ENCODE measurements around the gene SLC26A1.

SLC26A1 gene

DNA sequence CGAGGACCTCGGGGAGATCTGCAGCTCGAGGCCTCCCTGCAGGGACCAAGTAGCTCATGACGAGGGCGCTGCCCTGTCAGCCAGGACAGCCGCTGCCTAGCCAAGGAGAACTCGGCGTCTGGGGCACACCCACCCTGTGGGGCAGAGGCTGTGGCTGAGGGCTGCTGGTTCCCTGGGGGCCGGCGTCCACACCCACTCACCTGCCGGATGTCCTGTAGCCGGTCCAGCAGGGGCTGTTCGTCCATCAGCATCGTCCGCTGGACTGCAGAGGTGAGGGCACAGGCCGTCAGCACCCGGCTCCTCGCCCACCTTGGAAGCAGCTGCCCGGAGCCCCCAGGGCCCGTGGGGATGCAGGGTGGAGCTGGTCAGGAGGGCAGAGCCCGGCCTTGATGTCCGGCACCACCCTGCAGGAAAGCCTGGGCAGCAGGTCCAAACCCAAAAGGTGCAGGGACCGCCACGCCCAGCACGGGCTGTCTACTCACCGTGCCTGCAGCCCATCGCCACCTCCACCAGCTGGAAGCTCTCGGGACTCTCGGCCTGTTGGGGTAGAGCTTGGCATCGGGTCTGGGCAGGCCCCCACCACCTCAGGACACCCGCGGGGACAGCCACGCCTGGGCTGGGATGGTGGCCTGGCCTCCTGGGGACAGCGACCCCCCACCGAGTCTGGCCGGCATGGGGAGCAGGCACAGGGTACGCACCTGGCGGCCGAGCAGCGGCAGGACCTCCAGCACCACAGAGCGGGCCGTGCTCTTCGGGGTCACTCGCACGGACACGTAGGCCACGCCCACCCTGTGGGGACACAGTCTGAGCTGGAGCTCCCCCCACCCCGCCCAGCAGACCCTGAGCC, 26.7 kb downstream of the SLC26A1 start:
- in situ Hi-C loops (cut with MboI; ENCODE audit: low sequenced_read_pairs): no loop called here

DNA sequence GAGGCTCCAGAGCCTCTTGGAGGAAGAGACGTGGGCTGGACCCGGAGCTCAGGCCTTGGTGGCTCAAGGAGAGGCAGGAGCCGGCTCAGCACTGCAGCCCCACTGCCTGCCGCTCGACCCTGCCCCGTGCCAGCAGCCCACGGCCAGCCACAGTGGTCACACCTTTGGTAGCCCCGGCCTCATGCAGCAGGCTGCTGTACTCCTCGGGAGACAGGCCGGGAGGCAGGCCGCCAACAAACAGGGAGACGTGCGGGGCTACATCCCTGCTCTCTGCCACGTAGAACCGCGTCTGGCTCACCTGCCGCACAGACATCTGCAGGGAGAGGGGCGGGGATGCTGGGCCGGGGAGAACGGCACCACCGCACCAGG, 27.5 kb downstream of the SLC26A1 start:
- in situ Hi-C loops (cut with MboI; ENCODE audit: low sequenced_read_pairs): no loop called here

DNA sequence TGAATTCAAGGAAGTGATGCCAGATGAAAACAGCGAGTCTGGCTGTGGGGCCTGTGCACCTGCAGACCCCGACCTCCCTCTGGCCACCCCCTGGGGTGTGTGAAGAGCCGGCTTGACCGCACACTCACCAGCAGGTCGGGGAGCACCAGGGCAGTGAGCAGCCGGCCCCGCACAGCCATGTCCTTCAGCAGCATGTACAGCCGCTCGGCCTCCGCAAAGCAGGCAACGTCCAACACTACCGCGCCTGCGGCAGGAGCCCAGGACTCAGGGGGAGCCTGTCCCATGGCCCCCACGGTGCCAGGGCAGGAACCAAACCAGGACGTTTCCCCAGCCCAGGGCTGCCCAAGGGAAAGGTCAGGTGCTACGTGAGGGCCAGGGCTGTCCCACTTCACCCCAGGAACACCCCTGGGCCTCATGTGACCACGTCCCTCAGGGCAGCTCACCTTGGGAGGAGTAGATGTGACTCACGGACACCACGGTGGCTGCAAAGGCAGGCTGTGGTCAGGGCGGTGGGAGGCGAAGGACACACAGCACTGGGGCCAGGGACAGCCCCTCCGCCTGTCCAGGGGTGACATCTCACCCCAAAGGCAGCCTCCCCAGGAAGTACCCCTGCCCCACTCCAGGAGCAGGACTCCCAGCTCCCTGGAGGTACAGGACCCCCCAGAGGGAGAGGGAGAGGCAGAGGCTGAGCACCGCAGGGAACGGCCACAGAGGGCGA, 28.0 kb downstream of the SLC26A1 start:
- in situ Hi-C loops (cut with MboI; ENCODE audit: low sequenced_read_pairs): no loop called here

DNA sequence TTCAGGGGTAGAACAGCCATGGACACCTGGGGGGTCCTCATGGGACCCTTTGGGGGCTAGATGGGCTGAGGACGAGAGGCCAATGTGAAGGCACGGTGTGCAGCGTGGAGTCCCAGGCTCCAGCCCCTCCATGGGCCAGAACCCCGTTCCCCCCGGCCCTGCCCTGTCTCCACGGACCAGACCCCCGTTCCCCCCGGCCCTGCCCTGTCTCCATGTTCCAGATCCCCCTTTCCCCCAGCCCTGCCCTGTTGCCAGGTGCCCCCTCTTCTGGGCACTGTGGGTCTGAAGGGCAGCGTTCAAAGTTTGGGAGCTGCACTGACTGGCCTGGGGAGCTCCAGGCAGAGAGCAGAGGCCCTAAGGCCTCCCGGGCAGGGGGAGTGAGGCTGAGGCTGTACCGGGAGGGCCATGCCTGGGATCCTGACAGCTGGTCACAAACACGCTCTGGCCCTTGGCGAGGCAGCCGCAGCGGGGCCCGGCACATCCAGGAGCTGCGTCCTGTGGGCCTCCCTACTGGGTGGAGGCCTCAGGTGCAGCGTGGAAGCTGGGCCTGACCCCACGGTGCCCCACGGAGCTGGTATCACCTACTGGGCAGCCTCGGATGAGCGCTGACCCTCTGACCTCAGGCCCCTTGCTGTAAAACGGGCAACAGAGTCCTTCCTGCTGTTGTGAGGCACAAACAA, 28.7 kb downstream of the SLC26A1 start:
- in situ Hi-C loops (cut with MboI; ENCODE audit: low sequenced_read_pairs): no loop called here

DNA sequence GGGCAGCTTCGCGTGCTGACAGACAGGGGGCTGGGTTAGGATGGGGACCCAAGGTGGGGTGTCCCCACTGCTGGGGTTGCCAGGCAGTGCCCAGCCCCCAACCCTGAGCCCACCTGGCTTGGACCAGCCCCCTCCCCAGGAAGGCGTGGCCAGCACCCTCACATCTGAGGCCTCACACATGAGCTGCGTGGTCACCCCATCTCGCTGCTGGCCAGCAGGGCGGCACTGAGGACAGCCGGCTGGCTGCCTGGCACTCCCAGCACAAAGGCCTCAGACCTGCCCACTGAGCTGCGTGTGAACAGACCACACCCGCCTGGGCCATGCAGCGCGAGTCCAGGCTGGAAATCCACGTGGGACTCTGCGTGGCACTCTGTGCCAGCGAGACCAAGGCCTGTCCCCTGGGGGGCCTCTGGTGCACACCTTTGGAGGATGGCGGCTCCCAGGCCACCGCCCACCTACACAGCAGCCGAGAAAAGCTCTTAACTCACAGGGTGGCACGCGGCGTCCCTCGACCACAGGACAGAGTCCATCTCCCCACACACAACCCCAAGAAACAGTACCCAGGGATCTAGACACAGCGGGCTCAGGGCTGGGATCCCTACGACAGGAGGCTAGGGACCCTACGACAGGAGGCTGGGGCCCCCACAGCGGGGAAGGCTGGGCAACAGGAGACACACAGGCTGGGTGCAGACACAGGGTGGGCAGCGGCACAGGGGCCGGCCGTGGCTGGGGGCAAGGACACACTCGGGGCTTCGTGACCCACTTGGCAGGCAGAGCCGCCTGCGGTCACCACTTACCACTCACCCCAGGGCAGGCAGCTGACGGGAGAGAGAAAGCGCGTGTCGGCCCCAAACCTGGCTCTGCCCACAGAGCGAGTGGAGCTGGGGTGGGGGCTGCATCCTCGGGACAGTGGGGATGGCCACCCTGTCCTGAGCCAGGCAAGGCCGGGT, 29.7 kb downstream of the SLC26A1 start:
- in situ Hi-C loops (cut with MboI; ENCODE audit: low sequenced_read_pairs): no loop called here

DNA sequence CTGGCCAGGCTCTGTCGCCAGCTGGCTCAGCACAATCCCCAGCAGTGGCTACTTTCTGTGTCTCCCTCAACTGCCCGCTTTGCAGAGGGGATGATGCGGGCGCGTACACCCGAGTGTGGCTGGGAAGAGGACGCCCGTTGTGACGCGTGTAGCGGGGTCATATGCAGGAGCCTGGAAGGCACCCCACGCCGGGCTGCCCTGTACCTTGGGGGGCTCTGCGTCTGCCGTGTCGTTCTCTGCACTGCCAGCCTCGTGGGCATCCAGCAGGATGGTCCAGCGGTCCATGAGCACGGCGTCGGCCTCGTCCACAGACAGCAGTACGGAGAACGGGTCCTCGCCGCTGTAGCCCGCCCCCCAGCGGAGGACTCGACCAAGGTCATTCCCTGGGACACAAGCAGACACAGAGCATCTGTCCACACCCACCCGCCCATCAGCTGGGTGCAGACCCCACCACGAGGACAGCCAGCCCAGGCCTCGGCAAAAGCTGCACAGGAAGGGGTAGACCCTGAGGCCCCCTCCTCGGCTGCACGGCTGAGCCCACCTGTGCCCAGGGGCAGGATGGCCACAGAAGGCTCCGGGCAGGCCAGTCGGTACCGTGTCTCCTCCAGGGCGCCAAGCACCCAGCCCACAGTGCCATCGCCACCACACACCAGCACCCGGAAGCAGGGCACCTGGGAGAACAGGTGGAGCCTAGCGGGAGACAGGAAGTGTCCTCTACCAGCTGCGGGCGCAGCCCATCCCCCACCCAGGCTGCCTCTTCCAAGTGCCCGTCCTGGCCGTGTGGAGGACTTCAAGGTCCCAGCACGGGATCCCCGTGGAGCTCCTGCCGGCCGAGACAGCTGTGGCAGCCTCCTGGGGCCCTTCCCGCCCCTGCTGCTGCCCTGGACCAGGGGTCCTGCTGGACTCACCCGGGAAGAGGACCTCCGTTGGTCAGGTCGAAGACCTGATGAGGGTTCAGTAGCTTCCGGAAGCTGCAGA, 30.7 kb downstream of the SLC26A1 start:
- in situ Hi-C loops (cut with MboI; ENCODE audit: low sequenced_read_pairs): no loop called here

DNA sequence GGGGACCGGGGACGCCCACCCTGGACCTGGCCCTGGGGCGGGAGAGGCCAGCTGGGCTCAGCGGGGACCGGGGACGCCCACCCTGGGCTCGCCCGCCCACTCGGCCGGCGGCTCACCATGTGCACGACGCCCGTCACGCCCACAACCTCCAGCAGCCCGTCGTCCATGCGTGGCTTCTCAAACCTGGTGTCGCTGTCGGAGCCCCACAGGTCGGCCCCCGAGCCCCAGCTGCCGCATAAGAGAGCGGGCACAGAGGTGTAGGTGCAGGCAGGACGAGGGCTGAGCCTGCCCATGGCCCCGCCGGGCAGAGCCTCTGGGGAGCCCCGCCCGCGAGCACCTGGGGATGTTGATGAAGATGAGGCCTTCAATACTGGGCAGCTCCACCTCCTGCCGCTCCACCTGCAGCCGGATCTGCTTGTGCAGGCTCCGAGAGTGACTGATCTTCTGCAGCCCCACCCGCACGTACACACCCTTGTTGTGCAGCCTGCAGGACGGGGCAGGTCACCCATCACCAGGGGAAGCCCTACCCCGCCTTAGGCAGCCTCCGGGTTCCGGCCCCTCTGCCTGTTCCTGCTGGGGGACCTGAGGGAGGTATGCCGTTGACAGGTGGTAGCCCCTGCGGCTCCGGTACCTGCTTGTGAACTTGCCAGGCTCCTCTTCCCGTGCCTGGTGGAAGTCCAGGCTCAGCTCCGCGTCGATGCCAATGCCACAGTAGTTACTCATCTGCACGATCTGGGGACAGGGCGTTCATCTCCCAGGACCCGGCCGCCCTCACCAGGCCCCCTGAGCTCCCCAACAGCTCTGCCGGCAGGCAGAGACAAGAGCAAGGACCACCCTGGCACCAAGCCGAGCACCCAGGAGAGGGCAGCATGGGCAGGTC, 31.6 kb downstream of the SLC26A1 start:
- in situ Hi-C loops (cut with MboI; ENCODE audit: low sequenced_read_pairs): no loop called here

DNA sequence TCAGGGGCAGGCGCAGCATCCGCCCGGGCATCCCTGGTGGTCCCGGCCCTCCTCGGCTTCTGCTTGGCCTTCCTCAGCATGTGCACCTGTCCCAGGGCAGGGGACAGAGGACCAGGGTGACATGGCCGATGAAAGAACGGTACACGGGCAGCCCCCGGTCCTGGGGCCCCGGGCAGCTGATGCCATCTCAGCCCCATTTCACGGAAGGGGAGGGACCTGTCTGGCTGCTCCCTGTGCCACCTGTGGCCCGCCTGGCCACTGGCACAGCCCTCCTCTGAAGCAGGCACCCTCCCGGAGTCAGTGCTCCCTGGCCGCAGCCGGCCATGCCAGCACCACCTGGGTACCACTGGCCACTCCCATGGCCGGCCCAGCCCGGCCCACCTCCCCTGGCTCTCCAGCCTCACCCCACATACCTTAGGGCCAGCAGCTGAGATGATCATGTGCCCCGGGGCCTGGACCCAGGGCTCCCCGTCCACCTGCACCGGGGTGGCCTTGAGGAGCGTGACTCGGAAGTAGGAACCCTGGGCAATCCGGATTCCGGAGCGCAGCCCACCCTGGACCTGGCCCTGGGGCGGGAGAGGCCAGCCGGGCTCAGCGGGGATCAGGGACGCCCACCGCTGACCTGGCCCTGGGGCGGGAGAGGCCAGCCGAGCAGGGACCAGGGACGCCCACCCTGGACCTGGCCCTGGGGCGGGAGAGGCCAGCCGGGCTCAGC, 32.4 kb downstream of the SLC26A1 start:
- in situ Hi-C loops (cut with MboI; ENCODE audit: low sequenced_read_pairs): no loop called here

DNA sequence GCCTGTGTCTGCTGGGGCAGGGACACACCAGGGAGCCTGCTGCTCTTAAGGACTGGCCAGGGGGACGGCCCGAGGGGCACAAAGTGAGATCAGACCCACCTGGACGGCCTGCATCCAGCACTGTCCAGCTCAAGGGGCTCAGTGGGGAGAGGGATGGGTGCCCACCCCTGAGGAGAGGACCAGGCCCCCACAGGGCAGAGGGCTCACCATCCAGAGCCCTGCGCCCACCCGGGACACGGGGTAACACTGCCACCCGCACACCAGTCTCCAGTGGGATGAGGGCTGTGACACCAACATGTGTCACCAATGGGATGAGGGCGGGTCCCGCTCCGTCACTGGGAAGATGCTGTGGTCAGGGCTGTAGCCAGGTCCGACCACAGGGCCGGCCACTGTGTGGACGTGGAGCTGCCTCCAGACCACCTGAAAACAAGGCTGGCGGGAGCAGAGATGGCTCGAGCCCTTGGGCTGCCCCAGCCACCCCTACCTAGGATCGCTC, 33.0 kb downstream of the SLC26A1 start:
- in situ Hi-C loops (cut with MboI; ENCODE audit: low sequenced_read_pairs): no loop called here

DNA sequence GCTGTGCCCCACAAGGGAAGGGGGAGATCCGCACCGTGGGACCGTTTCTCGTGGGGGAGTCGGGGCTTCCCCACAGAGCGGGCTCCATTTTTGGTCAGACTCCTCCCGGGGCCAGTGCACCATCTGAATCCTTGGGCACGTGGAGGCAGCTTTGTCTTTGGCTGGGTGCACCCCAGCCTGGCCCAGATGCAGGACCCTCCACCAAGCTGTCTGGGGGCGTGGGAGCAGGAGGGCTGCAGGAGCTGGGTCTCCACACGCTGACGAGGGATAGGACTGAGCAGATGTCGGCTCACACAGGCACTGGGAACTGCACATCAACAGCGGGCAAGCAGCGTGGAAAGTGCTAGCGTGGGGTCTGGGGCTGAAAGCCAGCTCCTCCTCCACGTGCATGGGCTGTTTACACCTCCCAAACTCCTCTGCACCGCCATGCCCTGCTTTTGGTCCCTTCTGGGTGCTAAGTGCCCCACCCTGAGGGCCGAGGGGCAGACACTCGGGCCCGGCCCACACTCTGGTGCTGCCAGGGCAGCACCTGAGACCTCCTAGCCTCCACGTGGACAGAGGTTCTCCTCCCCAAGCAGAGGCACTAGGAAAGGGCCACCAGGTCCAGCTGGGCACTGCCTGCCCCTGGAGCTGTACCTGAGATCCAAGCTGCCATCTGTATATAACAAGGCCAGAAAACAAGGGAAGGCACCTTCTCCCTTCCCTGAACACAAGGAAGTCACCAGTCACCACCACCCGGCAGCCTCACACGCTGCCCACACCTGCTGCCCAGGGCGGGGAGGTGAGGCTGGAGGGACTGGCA, 33.7 kb downstream of the SLC26A1 start:
- in situ Hi-C loops (cut with MboI; ENCODE audit: low sequenced_read_pairs): no loop called here

DNA sequence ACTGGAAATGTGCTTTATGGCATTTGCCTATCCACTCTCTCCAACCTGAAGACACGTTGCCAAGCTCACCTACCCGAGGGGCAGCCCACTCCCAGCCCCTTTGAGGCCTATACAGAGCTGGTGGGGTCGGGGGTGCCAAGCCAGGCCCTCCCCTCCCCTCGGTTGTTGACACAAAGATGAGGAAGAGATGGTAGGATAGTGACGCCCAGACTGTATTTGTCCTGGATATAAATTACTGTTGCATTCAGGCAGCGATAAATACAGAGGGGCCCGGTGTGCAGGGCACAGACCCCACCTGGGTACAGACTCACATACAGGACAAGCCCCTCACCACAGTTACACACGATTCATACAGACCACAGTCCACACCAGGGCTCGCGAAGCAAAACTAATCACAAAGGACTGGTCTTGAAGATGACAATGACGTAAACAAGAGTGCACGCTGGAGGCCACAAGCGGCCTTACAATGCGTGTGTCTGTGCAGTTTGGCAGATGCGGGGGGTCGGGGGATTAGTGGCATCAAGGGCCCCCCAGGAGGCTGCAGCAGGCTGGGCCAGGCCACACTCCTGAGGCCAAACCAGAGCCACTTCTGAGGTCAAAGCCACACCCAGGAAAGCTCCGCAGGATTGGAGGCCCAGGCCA, 34.4 kb downstream of the SLC26A1 start:
- in situ Hi-C loops (cut with MboI; ENCODE audit: low sequenced_read_pairs): no loop called here

DNA sequence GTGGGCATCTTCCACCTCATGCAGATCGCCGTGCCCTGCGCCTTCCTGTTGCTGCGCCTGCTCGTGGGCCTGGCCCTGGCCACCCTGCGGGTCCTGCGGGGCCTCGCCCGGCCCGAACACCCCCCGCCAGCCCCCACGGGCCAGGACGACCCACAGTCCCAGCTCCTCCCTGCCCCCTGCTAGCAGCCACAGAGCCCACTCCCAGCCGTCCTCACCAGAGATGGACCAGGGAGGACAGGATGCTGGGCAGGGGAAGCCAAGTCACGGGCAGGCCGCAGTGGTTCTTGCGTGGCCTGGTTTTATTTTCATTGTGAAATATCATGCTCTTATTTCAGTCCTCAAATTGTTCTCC, 34.9 kb downstream of the SLC26A1 start:
- in situ Hi-C loops (cut with MboI; ENCODE audit: low sequenced_read_pairs): no loop called here

DNA sequence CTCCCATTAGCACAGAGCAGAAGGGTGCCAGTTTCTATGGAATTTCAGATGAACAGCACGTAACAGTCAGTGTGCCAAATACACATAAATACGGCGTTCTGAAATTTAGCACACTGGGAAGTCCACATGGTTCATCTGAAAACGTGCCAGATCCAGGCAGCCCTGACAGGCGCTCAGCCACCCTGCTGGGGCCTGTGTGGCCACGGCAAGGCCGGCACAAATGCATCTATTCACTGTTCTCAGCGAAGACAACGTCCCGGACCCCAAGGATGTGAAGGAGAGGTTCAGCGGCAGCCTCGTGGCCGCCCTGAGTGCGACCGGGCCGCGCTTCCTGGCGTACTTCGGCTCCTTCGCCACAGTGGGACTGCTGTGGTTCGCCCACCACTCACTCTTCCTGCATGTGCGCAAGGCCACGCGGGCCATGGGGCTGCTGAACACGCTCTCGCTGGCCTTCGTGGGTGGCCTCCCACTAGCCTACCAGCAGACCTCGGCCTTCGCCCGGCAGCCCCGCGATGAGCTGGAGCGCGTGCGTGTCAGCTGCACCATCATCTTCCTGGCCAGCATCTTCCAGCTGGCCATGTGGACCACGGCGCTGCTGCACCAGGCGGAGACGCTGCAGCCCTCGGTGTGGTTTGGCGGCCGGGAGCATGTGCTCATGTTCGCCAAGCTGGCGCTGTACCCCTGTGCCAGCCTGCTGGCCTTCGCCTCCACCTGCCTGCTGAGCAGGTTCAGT, 35.5 kb downstream of the SLC26A1 start:
- in situ Hi-C loops (cut with MboI; ENCODE audit: low sequenced_read_pairs): no loop called here

DNA sequence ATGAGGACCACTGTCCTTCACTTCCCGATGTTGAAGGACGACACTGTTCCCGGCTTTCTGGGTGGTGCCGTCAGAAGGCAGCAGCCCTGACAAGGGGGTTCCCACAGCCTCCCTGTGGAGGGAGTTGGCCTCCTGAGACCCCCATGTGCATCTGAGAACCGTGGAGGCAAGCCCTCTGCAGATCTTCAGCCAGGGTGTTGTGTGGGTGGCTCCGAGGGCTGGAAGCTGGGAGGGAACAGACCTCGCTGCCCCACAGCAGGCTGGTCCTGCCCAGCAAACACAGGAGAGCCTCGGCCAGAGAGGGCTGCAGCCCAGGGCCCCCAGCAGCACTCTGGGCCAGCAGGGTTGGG, 36.0 kb downstream of the SLC26A1 start:
- in situ Hi-C loops (cut with MboI; ENCODE audit: low sequenced_read_pairs): no loop called here

DNA sequence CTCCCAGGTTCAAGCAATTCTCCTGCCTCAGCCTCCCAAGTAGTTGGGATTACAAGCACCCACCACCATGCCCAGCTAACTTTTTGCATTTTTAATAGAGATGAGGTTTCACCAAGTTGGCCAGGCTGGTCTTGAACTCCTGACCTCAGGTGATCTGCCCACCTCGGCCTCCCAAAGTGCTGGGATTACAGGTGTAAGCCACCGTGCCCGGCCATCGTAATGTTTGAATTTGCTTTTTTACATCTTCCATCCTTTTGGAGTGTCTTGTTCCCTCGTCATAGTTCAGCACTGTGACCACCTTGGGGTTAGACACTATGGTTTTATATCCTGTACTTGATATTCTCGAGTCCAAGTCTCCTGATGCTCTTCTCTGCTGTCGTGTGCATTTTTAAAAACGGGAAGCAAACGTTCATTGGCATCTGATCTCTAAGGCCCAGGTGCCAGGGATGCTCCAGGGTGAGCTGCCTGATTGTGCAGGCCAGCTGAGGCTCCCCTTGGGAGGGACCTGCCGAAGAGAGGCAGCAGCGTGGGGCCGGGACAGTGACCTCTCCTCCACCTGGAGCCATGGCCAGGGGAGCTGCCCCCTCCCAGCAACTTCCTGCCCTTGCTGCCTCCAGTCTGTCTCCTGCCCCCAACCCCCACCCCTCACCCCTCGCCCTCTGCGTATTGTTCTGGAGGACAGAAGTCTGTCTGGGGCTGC, 36.5 kb downstream of the SLC26A1 start:
- in situ Hi-C loops (cut with MboI; ENCODE audit: low sequenced_read_pairs): no loop called here
